Stimulated activated naive B cell treated with anti-CD40 and anti-IgM and Interleukin-4, amounts not matched to agents 10 μg/mL and 1 μg/mL and 100 μg/mL, for 72 hours (primary cell): ENCODE data around the gene POFUT1.

Source experiments
- ATAC-seq, 2 donors: fragments of 150-1000 bp; cut with Tn5 transposase; replicated peaks; 2 replicates each; pipeline ENCODE4 v1.10.0; 2021; ENCODE audit warnings: moderate library complexity in 1 of 2
- DNase-seq: peaks from one replicate; pipeline ENCODE4 v3.0.0; 2021
- H3K27ac Mint-ChIP-seq: one replicate; pipeline ENCODE4 v1.8.0; 2022; ENCODE audit warnings: mild to moderate bottlenecking, mixed read lengths
- H3K27me3 Mint-ChIP-seq, 2 donors: one replicate each; pipeline ENCODE4 v1.8.0; 2022; ENCODE audit warnings: mixed read lengths in 2 of 2
- H3K36me3 Mint-ChIP-seq, 2 donors: one replicate each; pipeline ENCODE4 v1.8.0; 2022; ENCODE audit warnings: mixed read lengths in 2 of 2, mild to moderate bottlenecking in 1 of 2
- H3K4me1 Mint-ChIP-seq, 2 donors: one replicate each; pipeline ENCODE4 v1.8.0; 2022; ENCODE audit warnings: mixed read lengths in 2 of 2, mild to moderate bottlenecking in 1 of 2
- H3K4me3 Mint-ChIP-seq, 2 donors: one replicate each; pipeline ENCODE4 v1.8.0; 2022; ENCODE audit warnings: mild to moderate bottlenecking in 2 of 2, mixed read lengths in 2 of 2, moderate library complexity in 1 of 2
- H3K9me3 Mint-ChIP-seq, 2 donors: one replicate each; pipeline ENCODE4 v1.8.0; 2022; ENCODE audit warnings: mixed read lengths in 2 of 2, mild to moderate bottlenecking in 1 of 2

The POFUT1 gene

DNA sequence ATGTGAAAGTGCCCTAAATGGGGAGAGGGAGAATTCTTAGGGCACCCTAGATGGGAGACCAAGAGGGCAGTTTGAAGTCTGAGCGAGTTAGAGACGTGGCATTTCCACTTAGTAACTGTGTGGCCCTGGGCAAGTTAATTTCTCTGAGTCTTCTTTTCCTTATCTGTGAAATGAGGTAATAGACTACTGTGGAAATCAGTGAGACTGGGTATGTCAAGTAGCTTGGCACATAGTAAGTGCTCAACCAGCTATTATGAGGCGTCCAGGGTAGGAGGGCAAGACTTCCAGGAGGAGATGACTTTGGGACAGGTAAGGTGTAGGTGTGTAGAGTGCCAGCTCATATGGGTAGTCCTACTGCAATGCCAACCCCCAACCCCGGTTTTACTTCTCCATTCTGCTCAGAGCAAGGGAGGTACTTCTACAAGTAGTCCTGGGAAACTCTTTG, 70.5 kb downstream of the POFUT1 start:
- H3K9me3 Mint-ChIP-seq: no peaks in the 10 kb centered on the region
- peaks cover 9 to 17% of the 10 kb centered on the region in 2 donors for H3K36me3 Mint-ChIP-seq
- no peaks in the 10 kb centered on the region for H3K27me3 Mint-ChIP-seq
- H3K4me1 Mint-ChIP-seq: peaks cover 32 to 43% of the 10 kb centered on the region in 2 donors
- peak overlapping the region; percentile 95 for H3K27ac Mint-ChIP-seq
- ATAC-seq: peak; percentile 89
- peak overlapping the region; percentile 90 for H3K4me3 Mint-ChIP-seq
- peak; percentile 70 for DNase-seq

DNA sequence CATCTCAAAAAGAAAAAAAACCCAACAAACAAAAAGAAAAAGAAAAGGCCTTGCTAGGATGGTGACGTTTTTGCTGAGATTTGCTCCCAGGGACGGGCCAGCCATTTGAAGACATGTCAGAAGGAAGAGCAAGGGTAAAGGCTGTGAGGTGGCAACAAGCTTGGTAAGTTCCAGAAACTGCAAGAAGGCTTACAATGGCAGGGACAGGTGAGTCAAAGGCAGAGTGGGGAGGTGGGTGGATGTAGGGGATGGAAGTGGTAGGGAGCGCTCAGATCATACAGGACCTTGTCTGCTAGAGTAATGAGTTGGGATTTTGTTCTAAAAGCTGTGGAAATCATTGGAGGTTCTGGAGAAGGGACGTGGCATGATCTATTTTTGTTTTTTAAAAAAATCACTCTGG, 74.0 kb downstream of the POFUT1 start:
- Mint-ChIP-seq H3K36me3 (peaks cover 15 to 22% of the 10 kb centered on the region in 2 donors), H3K4me1 (peaks cover 47 to 63% of the 10 kb centered on the region in 2 donors), H3K4me3 (peak overlapping the region in 1 of 2 donors; percentile 11), H3K9me3 (no peaks in the 10 kb centered on the region), H3K27ac (peak overlapping the region; percentile 52), H3K27me3 (no peaks in the 10 kb centered on the region)
- ATAC-seq: no peak
- no peak for DNase-seq

- H3K27me3 Mint-ChIP-seq: no peaks in the 10 kb centered on the region
- H3K4me1 Mint-ChIP-seq: peaks cover 47 to 63% of the 10 kb centered on the region in 2 donors
- H3K9me3 Mint-ChIP-seq: no peaks in the 10 kb centered on the region
- peak overlapping the region; percentile 82 for H3K27ac Mint-ChIP-seq
- H3K4me3 Mint-ChIP-seq: no peak overlapping the region
- ATAC-seq: no peak
- H3K36me3 Mint-ChIP-seq: peaks cover 15 to 22% of the 10 kb centered on the region in 2 donors
- no peak for DNase-seq
These were observed 74.8 kb downstream of the POFUT1 start for GRCh38 chr20:32282461-32282860.

GRCh38 chr20:32285082-32285620, 77.5 kb downstream of the POFUT1 start:
- peak overlapping the region; percentile 96 for H3K27ac Mint-ChIP-seq
- H3K27me3 Mint-ChIP-seq: no peaks in the 10 kb centered on the region
- peak overlapping the region in 1 of 2 donors; percentile 3 for H3K4me3 Mint-ChIP-seq
- peaks cover 22 to 32% of the 10 kb centered on the region in 2 donors for H3K36me3 Mint-ChIP-seq
- H3K9me3 Mint-ChIP-seq: no peaks in the 10 kb centered on the region
- peaks cover 47 to 66% of the 10 kb centered on the region in 2 donors for H3K4me1 Mint-ChIP-seq
- peak; percentile 50 to 62 for ATAC-seq
- no peak for DNase-seq

- Mint-ChIP-seq H3K36me3 (peaks cover 23 to 36% of the 10 kb centered on the region in 2 donors), H3K27ac (peak overlapping the region; percentile 96), H3K4me1 (peaks cover 48 to 71% of the 10 kb centered on the region in 2 donors), H3K4me3 (peak overlapping the region; percentile 75 to 76), H3K27me3 (no peaks in the 10 kb centered on the region), H3K9me3 (no peaks in the 10 kb centered on the region)
- peak; percentile 12 for DNase-seq
- peak; percentile 84 to 90 for ATAC-seq
These were observed 78.1 kb downstream of the POFUT1 start for GRCh38 chr20:32285621-32286371.

GRCh38 chr20:32287231-32287638, 79.6 kb downstream of the POFUT1 start:
- H3K4me1 Mint-ChIP-seq: peaks cover 38 to 66% of the 10 kb centered on the region in 2 donors
- peaks cover 14 to 29% of the 10 kb centered on the region in 2 donors for H3K36me3 Mint-ChIP-seq
- no peaks in the 10 kb centered on the region for H3K9me3 Mint-ChIP-seq
- no peak overlapping the region for H3K27ac Mint-ChIP-seq
- no peak overlapping the region for H3K4me3 Mint-ChIP-seq
- DNase-seq: no peak
- no peaks in the 10 kb centered on the region for H3K27me3 Mint-ChIP-seq
- no peak for ATAC-seq
